ENCODE measurements around the gene SENP2.

DNA sequence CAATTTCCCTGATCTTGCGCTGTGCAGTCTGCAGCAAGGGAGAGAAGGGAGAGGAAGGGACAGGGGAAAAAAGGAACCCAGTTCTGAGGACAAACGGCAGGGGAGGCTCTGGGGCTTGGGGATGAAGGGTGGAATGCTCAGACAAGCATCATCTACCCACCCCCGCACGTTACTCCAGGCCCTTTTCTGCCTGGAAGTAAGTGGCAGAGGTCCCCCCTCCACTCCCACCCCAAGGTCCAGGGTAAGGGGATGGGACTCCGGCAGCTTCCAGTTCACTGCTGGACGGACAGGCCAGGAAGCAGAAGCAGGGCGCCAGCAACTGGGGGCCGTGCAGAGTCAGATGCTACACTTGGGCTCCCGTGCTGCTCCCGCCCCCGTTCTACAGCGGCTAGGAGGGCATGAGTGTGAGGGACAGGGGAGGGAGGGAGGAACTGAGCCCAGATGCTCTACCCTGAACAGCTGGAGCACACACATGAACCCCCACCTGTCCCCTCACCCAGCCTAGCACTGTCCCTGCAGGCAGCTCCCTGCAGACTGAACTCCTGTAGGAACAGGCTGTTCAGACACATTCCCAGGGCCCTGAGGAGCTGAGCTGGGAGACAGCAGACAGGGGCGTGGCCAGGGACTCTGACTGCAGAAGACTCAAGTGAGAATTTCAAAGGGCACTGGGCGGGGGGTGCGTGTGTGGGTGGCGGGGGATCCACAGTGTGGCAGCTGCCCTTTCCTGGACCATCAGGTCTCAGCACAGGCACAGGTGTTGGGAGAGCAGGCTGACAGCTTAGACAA lies 59.7 kb downstream of the SENP2 start:
- TF ChIP-seq CREB1 (CRISPR knock-in tag; IDR thresholded peaks at IDR 0.05) (no peak), ELF4 (CRISPR knock-in tag; IDR thresholded peaks at IDR 0.05; ENCODE audit: low read depth) (no peak), CTCF (IDR thresholded peaks at IDR 0.05) (no peak), OVOL2 (CRISPR knock-in tag; IDR thresholded peaks at IDR 0.05; ENCODE audit: borderline replicate concordance) (no peak), ZNF138 (CRISPR knock-in tag; conservative IDR thresholded peaks at IDR 0.05) (no peak), TEAD1 (CRISPR knock-in tag; IDR thresholded peaks at IDR 0.05) (no peak), ZBTB21 (CRISPR knock-in tag; IDR thresholded peaks at IDR 0.05; ENCODE audit: borderline replicate concordance) (no peak), FOXP4 (CRISPR knock-in tag; IDR thresholded peaks at IDR 0.05) (no peak), NFYB (CRISPR knock-in tag; conservative IDR thresholded peaks at IDR 0.05; ENCODE audit: low read depth) (no peak), NR2C2 (CRISPR knock-in tag; IDR thresholded peaks at IDR 0.05) (no peak)
- TF ChIP-seq, protein P1, sequence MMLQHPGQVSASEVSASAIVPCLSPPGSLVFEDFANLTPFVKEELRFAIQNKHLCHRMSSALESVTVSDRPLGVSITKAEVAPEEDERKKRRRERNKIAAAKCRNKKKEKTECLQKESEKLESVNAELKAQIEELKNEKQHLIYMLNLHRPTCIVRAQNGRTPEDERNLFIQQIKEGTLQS (CRISPR knock-in tag; conservative IDR thresholded peaks at IDR 0.05), result no peak
- TF ChIP-seq, protein P2, sequence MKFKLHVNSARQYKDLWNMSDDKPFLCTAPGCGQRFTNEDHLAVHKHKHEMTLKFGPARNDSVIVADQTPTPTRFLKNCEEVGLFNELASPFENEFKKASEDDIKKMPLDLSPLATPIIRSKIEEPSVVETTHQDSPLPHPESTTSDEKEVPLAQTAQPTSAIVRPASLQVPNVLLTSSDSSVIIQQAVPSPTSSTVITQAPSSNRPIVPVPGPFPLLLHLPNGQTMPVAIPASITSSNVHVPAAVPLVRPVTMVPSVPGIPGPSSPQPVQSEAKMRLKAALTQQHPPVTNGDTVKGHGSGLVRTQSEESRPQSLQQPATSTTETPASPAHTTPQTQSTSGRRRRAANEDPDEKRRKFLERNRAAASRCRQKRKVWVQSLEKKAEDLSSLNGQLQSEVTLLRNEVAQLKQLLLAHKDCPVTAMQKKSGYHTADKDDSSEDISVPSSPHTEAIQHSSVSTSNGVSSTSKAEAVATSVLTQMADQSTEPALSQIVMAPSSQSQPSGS (CRISPR knock-in tag; IDR thresholded peaks at IDR 0.05; ENCODE audit: borderline replicate concordance, low read depth), result no peak
- TF ChIP-seq, protein P3, sequence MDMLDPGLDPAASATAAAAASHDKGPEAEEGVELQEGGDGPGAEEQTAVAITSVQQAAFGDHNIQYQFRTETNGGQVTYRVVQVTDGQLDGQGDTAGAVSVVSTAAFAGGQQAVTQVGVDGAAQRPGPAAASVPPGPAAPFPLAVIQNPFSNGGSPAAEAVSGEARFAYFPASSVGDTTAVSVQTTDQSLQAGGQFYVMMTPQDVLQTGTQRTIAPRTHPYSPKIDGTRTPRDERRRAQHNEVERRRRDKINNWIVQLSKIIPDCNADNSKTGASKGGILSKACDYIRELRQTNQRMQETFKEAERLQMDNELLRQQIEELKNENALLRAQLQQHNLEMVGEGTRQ (CRISPR knock-in tag; IDR thresholded peaks at IDR 0.05), result no peak
- TF ChIP-seq, protein P4, sequence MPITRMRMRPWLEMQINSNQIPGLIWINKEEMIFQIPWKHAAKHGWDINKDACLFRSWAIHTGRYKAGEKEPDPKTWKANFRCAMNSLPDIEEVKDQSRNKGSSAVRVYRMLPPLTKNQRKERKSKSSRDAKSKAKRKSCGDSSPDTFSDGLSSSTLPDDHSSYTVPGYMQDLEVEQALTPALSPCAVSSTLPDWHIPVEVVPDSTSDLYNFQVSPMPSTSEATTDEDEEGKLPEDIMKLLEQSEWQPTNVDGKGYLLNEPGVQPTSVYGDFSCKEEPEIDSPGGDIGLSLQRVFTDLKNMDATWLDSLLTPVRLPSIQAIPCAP (CRISPR knock-in tag; IDR thresholded peaks at IDR 0.05), result no peak
